Embryonic facial prominence (tissue), 1 donor: ENCODE measurements around the gene DNAH3.
A peak's percentile ranks its signal among the peaks of the same experiment; 100 is the strongest.
"Not testable (repeated sequence)": the region's sequence is repeated elsewhere in the genome, so short reads cannot be mapped to it uniquely, and the experiment has no call there.

ENCODE experiments used
- DNase-seq: peaks from one replicate; pipeline ENCODE4 v3.0.0-alpha.2; 2016; ENCODE audit errors: extremely low spot score

DNAH3 gene

DNA sequence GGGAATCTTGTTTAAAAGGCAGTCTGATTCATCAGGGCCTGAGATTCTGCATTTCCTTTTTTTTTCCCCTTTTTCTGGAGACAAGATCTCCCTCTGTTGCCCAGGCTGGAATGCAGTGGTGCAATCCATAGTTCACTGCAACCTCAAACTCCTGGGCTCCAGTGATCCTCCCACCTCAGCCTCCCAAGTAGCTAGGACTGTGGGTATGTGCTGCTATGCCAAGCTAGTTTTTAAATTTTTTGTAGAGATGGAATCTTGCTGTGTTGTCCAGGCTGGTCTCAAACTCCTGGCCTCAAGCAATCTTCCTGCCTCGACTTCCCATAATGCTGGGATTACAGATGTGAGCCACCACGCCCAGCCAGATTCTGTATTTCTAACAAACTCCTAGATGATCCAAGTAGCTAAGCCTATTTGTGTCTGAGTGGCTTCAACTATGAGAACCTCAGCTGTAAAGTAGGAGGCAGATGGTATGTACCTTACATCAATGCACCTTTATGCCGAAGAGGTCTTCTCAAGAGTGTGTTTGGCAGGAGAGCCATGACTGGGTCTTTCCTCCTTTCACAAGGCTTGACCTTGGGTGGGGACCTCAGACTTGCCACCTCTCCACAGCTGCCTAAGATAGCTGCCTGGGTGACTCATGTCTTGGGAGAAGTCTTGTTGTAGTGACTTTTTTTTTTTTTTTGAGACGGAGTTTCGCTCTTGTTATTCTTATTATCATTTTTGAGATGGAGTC lies 18.8 kb upstream of the DNAH3 start:
- DNase-seq = no peak

GRCh38 chr16:21167929-21168602 lies 17.4 kb upstream of the DNAH3 start:
- no peak for DNase-seq

DNA sequence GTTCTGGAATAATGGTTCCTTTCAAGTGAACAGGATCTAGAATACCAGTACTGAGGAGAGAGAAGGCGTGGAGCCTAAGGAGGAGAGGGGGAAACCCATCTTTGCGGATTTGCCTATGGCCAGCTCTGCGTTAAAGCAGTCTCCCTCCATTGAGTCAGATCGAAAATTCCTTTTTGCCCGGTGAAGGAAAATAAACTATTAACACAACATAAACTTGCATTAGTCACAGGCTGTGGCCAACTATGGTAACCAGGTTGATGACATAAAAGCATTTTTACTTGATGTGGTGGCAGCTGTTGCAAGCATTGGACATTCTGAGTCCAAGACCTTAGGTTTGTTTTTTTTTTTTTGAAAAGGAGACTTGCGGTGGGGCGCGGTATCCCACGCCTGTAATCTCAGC lies 16.7 kb upstream of the DNAH3 start:
- DNase-seq = no peak

DNA sequence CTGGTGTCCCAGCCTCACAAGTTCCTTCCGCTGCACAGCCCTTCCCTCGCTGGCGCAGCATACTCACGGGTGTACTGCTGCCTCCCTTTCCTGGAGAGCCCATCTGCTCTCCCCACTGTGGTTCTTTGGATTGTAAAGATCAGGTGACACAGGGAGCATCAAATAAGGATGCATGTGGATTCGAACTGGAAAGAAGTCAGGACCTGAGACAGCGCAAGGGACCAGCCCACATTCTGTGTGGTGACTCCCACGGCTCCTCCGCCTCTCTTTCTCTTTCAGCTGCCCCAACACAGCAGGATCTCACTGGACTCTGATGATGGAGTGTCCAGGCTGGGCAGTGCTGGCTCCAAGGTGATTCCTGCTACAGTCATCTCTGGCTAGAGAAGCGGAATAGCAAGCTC lies 15.9 kb upstream of the DNAH3 start:
- DNase-seq = no peak

DNA sequence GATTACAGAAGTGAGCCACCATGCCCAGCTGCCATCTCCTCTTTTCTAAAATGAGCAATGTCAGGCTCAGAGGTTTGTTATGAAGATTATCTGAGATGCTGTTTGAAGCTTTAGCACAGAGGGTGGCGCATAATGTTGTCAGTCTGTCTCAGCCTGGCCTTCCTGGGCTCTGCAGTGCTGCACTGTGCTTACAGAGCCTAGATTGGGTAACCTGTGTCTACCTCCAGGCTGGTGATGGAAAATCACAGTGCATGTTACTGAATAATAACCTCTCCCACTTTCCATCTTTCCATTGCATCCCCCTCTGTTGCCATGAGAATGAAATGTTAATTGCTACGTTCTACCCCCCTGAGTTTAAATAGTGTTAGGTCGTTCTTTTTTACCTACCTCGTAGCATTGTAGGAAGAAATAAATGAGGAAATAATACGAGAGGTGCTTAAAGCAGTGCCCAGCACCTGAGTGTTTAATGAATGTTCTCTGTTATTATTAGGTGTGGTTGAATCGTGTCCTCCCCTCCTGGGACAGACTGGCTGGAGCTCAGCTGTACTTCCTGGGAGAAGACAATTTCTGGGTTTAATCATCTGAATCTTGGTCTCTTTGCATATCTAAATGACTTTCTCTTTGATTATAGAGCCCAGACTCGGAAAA lies 14.0 kb upstream of the DNAH3 start:
- no peak for DNase-seq

- DNase-seq = no peak
Observed at GRCh38 chr16:21163576-21163975, 12.9 kb upstream of the DNAH3 start.

DNA sequence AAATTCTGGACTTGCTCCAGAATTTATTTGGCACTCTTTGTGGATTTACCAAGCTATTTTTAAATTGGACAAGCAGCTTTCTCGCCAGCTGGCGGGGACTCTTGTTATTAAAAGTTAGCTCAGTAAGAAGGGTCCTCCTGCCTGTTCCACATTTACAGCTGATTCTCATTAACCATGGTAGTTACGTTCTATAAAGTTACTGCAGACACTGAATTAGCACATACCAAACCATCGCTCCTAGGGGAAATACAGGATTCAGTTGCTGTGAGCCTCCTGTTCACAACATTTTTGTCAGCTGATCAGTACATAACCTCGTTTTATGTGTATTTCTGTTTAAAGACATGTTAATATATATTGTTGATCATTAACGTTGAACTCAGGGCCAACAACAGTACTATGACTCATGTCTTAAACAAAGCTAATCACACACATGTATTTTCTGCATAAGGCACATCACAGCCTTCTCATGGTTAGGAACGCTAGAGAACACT lies 12.1 kb upstream of the DNAH3 start:
- peak; percentile 47 for DNase-seq

DNA sequence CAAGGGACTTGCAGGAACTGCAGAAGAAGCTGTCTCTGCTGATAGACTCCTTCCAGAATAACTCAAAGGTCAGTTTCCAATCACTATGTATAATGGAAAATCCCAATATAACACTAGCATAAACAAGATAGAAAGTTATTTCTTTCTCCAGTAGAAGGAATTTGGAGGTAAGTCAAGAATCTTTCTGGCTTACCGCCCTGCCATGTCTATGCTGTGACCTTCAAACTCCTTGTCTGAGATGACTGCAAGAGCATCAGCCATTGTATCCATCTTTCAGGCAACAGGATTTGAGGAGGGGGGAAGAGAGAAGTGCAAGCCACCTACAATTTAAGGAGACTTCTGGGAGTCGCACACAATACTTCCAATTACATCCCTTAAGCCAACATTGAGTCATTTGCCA lies 10.6 kb upstream of the DNAH3 start:
- DNase-seq = no peak

GRCh38 chr16:21160276-21160675 lies 9.6 kb upstream of the DNAH3 start:
- no peak for DNase-seq

GRCh38 chr16:21159281-21159951 lies 8.8 kb upstream of the DNAH3 start:
- DNase-seq = no peak

GRCh38 chr16:21158208-21159110 lies 7.8 kb upstream of the DNAH3 start, which contains the start of gene LDAF1:
TSS of gene LDAF1 (plus strand) at chr16:21158674. CDS start at chr16:21161183, 2,509 bp downstream.
- no peak for DNase-seq

DNA sequence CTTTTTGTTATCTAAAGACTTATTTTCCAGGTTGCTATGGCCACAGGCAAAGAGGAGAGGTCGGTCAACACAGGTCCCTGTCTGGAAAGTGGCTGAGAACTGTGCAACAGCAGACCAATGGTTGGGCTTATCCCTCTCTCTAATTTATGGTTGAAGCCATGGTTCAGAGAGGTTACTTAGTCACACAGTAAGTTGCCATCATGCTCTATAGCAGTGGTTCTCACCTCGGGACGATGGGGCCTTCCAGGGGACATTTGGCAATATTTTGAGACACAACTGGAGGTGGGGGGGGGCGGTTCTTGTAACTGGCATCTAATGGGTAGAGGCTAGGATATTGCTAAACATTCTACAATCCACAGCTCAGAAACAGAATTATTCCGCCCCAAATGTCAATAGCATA lies 7.0 kb upstream of the DNAH3 start:
- no peak for DNase-seq

DNA sequence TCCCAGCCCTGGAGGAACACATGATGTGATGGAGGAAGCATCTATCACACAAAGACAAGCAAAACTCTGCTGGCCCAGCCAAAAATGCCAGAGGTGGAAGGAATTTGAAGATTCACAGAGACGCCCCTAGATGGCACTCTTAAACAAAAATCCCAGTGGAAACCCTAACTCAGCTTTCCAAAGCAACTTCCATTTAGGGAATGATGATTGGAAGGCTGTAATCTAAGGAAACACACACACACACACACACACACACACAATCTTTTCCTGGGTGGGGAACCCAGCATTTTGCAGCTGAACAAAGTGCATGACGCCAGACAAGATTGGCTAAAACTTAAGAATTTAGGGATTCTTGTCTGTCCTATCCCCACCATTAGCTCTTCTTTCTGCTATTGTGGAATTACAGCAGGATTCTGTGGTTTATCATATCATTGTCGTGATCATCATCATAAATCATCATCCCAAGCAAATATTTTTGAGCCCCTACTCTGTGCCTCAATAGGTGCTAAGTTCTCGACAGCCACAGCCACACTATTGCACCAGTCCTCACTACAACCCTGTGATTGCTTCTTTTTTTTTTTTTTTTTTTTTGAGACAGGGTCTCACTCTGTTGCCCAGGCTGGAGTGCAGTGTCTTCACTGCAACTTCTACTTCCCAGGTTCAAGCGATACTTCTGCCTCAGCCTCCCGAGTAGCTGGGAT lies 6.3 kb upstream of the DNAH3 start:
- peak; percentile 67 for DNase-seq

DNA sequence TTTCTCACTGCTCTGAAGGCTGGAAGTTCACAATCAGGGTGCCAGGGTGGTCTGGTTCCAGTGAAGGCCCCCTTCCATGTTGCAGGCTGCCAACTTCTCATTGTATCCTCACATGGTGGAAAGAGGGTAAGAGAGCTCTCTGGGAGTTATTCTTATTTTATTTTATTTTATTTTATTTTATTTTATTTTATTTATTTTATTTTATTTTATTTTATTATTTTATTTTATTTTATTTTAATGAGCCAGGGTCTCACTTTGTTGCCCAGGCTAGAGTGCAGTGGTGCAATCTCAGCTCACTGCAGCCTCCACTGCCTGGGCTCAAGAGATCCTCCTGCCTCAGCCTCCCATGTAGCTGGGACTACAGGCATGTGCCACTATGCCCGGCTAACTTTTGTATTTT lies 5.4 kb upstream of the DNAH3 start:
- not testable (repeated sequence) for DNase-seq

DNA sequence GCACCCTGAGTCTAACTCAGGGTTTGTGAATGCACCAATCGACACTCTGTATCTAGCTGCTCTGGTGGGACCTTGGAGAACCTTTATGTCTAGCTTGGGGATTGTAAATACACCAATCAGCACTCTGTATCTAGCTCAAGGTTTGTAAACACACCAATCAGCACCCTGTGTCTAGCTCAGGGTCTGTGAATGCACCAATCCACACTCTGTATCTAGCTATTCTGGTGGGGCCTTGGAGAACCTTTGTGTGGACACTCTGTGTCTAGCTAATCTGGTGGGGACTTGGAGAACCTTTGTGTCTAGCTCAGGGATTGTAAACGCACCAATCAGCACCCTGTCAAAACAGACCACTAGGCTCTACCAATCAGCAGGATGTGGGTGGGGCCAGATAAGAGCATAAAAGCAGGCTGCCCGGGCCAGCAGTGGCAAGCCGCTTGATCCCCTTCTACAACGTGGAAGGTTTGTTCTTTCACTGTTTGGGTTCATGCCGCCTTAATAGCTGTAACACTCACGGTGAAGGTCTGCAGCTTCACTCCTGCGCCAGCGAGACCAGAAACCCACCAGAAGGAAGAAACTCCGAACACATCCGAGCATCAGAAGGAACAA lies 2.6 kb upstream of the DNAH3 start:
- not testable (repeated sequence) for DNase-seq

GRCh38 chr16:21152160-21153030 lies 1.7 kb upstream of the DNAH3 start:
- not testable (repeated sequence) for DNase-seq

DNA sequence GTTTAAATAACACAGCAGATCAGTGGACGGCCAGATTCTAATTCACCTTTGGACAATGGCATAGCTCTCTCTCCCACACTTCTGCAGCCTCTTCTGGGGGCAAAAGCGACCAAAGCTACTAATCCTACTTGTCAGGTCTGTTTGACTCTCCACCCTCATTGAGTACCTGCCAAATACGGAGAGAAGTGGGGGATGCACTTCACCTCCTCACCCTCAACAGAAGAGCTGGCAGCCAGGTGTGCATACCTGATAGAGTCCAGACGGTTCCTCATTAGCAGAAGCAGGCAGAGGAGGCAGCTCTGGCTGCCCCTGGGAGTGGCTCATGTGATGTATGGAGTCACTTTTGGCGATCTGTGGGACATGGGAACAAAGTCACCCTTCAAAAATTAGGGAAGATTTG lies 4.9 kb downstream of the DNAH3 start:
- no peak for DNase-seq

- no peak for DNase-seq
Observed at GRCh38 chr16:21134053-21134452, 16.6 kb downstream of the DNAH3 start.

GRCh38 chr16:21130811-21131210 lies 19.8 kb downstream of the DNAH3 start:
- DNase-seq = no peak
